Measurements from ENCODE around the gene ACACB.
"Not testable (repeated sequence)": the region's sequence is repeated elsewhere in the genome, so short reads cannot be mapped to it uniquely, and the experiment has no call there.

ACACB gene

DNA sequence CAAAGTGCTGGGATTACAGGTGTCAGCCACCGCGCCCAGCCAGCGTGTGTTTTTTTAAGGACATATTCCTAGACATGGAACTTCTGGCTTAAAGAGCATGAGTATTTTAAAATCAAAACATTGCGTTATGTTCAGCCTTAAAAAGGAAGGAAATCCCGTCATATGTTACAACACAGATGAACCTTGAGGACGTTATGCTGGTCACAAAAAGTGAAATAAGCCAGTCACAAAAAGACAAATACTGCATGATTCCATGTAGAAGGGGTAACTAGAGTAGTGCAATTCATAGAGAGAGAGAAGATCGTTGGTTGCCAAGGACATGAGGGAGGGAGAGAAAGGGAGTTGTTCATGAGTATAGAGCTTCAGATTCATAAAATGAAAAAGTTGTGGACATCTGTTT, 53.9 kb downstream of the ACACB start:
- H3K27ac ChIP-seq (ENCODE audit: low read length) = no peak overlapping the region
- no peaks in the 10 kb centered on the region for H3K36me3 ChIP-seq (ENCODE audit: insufficient read depth, low read length)
- H4K20me1 ChIP-seq (ENCODE audit: insufficient read depth, low read length) = no peaks in the 10 kb centered on the region
- H2AFZ ChIP-seq (ENCODE audit: low read depth, low read length) = no peak overlapping the region
- H3K79me2 ChIP-seq (ENCODE audit: insufficient read depth, low read length) = no peaks in the 10 kb centered on the region
- DNase-seq = no peak
- H3K4me2 ChIP-seq (ENCODE audit: insufficient read depth, low read length) = no peak overlapping the region
- no peaks in the 10 kb centered on the region for H3K27me3 ChIP-seq (ENCODE audit: insufficient read depth, low read length, poor library complexity)
- no peak for ATAC-seq (ENCODE audit: insufficient read depth, low read depth)
- no peak overlapping the region for H3K4me3 ChIP-seq (ENCODE audit: low read depth in 1 of 2, low read length in 2 of 2)
- TF ChIP-seq, protein P1, sequence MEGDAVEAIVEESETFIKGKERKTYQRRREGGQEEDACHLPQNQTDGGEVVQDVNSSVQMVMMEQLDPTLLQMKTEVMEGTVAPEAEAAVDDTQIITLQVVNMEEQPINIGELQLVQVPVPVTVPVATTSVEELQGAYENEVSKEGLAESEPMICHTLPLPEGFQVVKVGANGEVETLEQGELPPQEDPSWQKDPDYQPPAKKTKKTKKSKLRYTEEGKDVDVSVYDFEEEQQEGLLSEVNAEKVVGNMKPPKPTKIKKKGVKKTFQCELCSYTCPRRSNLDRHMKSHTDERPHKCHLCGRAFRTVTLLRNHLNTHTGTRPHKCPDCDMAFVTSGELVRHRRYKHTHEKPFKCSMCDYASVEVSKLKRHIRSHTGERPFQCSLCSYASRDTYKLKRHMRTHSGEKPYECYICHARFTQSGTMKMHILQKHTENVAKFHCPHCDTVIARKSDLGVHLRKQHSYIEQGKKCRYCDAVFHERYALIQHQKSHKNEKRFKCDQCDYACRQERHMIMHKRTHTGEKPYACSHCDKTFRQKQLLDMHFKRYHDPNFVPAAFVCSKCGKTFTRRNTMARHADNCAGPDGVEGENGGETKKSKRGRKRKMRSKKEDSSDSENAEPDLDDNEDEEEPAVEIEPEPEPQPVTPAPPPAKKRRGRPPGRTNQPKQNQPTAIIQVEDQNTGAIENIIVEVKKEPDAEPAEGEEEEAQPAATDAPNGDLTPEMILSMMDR (IDR thresholded peaks at IDR 0.05; ENCODE audit: borderline replicate concordance, extremely low read depth, low read length, poor library complexity, severe bottlenecking) = no peak
- H3K4me1 ChIP-seq (ENCODE audit: insufficient read depth, low read length) = no peaks in the 10 kb centered on the region
- H3K9me3 ChIP-seq (ENCODE audit: insufficient read depth, low read length, severe bottlenecking) = no peaks in the 10 kb centered on the region
- no peak overlapping the region for H3K9ac ChIP-seq (ENCODE audit: low read depth, low read length)

DNA sequence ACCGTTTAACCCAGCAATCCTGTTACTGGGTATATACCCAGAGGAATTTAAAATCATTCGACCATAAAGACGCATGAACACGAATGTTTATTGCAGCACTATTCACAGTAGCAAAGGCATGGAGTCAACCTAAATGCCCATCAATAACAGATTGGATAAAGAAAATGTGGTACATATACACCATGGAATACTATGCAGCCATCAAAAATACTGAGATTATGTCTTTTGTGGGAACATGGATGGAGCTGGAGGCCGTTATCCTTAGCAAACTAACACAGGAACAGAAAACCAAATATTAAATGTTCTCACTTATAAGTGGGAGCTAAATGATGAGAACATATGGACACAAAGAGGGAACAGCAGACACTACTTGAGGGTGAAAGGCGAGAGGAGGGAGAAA, 56.4 kb downstream of the ACACB start:
- H3K4me2 ChIP-seq (ENCODE audit: insufficient read depth, low read length); H3K36me3 ChIP-seq (ENCODE audit: insufficient read depth, low read length); H3K79me2 ChIP-seq (ENCODE audit: insufficient read depth, low read length); H4K20me1 ChIP-seq (ENCODE audit: insufficient read depth, low read length); H3K27me3 ChIP-seq (ENCODE audit: insufficient read depth, low read length, poor library complexity); ATAC-seq (ENCODE audit: insufficient read depth, low read depth); H3K9ac ChIP-seq (ENCODE audit: low read depth, low read length); H2AFZ ChIP-seq (ENCODE audit: low read depth, low read length); DNase-seq; H3K27ac ChIP-seq (ENCODE audit: low read length); H3K4me1 ChIP-seq (ENCODE audit: insufficient read depth, low read length); H3K4me3 ChIP-seq (ENCODE audit: low read depth in 1 of 2, low read length in 2 of 2); H3K9me3 ChIP-seq (ENCODE audit: insufficient read depth, low read length, severe bottlenecking): not testable (repeated sequence)

DNA sequence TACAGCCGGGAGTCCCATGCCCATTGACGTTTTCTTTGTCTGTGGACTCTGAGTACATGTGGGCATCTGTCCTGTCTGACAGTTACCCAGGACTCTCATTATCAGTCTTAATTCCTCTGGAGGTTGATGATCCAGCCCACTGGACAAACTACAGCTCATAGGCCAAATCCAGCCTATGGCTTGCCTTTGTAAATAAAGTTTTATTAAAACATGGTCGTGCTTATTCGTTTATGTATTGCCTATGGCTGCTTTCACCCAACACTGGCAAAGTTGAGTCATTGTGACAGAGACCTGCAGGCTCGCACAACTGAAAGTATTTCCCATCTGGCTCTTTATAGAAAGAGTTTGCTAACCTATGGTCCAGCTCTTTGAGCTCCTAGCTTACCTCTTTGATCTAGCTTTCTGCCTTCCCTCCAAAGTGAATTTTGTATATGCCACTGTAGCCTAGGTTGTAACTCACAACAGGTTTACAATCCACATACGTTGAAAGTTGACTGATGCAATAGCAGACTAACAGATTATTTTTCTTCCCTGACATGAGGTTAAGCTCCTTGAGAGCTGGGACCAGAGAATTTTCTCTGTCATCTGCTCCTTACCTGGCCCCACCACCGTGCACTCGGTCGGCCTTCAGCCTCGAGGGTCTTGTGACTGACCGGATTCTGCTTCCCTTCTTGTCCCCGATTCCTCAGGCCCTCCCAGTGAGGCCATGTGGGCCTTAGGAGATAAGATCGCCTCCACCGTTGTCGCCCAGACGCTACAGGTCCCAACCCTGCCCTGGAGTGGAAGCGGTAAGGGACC, 57.3 kb downstream of the ACACB start:
- H4K20me1 ChIP-seq (ENCODE audit: insufficient read depth, low read length) = no peaks in the 10 kb centered on the region
- no peak overlapping the region for H2AFZ ChIP-seq (ENCODE audit: low read depth, low read length)
- no peak overlapping the region for H3K9ac ChIP-seq (ENCODE audit: low read depth, low read length)
- DNase-seq (no peak), ATAC-seq (ENCODE audit: insufficient read depth, low read depth) (no peak)
- no peaks in the 10 kb centered on the region for H3K36me3 ChIP-seq (ENCODE audit: insufficient read depth, low read length)
- H3K9me3 ChIP-seq (ENCODE audit: insufficient read depth, low read length, severe bottlenecking) = no peaks in the 10 kb centered on the region
- no peaks in the 10 kb centered on the region for H3K4me1 ChIP-seq (ENCODE audit: insufficient read depth, low read length)
- no peak overlapping the region for H3K4me3 ChIP-seq (ENCODE audit: low read depth in 1 of 2, low read length in 2 of 2)
- H3K27ac ChIP-seq (ENCODE audit: low read length) = no peak overlapping the region
- H3K4me2 ChIP-seq (ENCODE audit: insufficient read depth, low read length) = no peak overlapping the region
- H3K79me2 ChIP-seq (ENCODE audit: insufficient read depth, low read length) = no peaks in the 10 kb centered on the region
- no peaks in the 10 kb centered on the region for H3K27me3 ChIP-seq (ENCODE audit: insufficient read depth, low read length, poor library complexity)
- TF ChIP-seq, protein P1 (IDR thresholded peaks at IDR 0.05; ENCODE audit: borderline replicate concordance, extremely low read depth, low read length, poor library complexity, severe bottlenecking) = no peak
- TF ChIP-seq EZH2 (IDR thresholded peaks at IDR 0.05; ENCODE audit: borderline replicate concordance, low read depth, low read length, severe bottlenecking) = no peak

DNA sequence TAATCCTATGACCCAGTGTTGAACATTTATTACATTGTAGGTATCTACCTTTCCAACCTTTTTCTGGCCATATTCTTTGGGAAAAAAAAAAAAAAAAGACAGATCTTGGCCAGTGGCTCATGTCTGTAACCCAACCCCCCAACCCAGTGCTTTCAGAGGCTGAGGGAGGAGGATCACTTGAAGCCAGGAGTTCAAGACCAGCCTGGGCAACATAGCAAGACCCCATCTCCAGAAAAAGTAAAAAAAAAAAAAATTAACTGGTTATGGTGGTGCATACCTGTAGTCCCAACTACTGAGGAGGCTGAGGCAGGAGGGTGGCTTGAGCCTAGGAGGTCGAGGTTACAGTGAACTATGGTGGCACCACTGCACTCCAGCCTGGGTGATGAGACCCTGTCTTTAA, 58.1 kb downstream of the ACACB start:
- Histone ChIP-seq H3K4me2 (ENCODE audit: insufficient read depth, low read length) (no peak overlapping the region), H3K36me3 (ENCODE audit: insufficient read depth, low read length) (no peaks in the 10 kb centered on the region), H3K4me1 (ENCODE audit: insufficient read depth, low read length) (no peaks in the 10 kb centered on the region), H3K79me2 (ENCODE audit: insufficient read depth, low read length) (no peaks in the 10 kb centered on the region), H3K27ac (ENCODE audit: low read length) (no peak overlapping the region), H3K4me3 (ENCODE audit: low read depth in 1 of 2, low read length in 2 of 2) (no peak overlapping the region), H2AFZ (ENCODE audit: low read depth, low read length) (no peak overlapping the region), H3K9me3 (ENCODE audit: insufficient read depth, low read length, severe bottlenecking) (no peaks in the 10 kb centered on the region), H4K20me1 (ENCODE audit: insufficient read depth, low read length) (no peaks in the 10 kb centered on the region), H3K9ac (ENCODE audit: low read depth, low read length) (no peak overlapping the region), H3K27me3 (ENCODE audit: insufficient read depth, low read length, poor library complexity) (no peaks in the 10 kb centered on the region)
- DNase-seq (no peak), ATAC-seq (ENCODE audit: insufficient read depth, low read depth) (no peak)
- TF ChIP-seq EZH2 (IDR thresholded peaks at IDR 0.05; ENCODE audit: borderline replicate concordance, low read depth, low read length, severe bottlenecking) = no peak
- TF ChIP-seq, protein P1 (IDR thresholded peaks at IDR 0.05; ENCODE audit: borderline replicate concordance, extremely low read depth, low read length, poor library complexity, severe bottlenecking) = no peak

Measured in DND-41 (cell line).